HG02588 (cell line): ENCODE measurements around the gene DDX25.

Experiments
- ATAC-seq: cut with Tn5 transposase; IDR thresholded peaks from one replicate; pipeline ENCODE4 v1.9.1; 2021; ENCODE audit warnings: mild to moderate bottlenecking, moderate library complexity; ENCODE audit not compliant: unreplicated experiment

DDX25 gene

GRCh38 chr11:125968354-125968753 lies 64.0 kb downstream of the DDX25 start:
- ATAC-seq: no peak

- no peak for ATAC-seq
Observed at GRCh38 chr11:125971618-125972017, 67.3 kb downstream of the DDX25 start.

GRCh38 chr11:125974284-125974683 lies 70.0 kb downstream of the DDX25 start:
- ATAC-seq: no peak

- ATAC-seq: no peak
Observed at GRCh38 chr11:125975634-125976033, 71.3 kb downstream of the DDX25 start.

- no peak for ATAC-seq
Observed at GRCh38 chr11:125976156-125976555, 71.8 kb downstream of the DDX25 start.

- ATAC-seq: no peak
Observed at GRCh38 chr11:125977333-125977732, 73.0 kb downstream of the DDX25 start.

GRCh38 chr11:125978181-125978716 lies 73.9 kb downstream of the DDX25 start:
- no peak for ATAC-seq
